ENCODE results near the gene MAP4.
"Not testable (repeated sequence)": the region's sequence is repeated elsewhere in the genome, so short reads cannot be mapped to it uniquely, and the experiment has no call there.

The MAP4 gene, protein sequence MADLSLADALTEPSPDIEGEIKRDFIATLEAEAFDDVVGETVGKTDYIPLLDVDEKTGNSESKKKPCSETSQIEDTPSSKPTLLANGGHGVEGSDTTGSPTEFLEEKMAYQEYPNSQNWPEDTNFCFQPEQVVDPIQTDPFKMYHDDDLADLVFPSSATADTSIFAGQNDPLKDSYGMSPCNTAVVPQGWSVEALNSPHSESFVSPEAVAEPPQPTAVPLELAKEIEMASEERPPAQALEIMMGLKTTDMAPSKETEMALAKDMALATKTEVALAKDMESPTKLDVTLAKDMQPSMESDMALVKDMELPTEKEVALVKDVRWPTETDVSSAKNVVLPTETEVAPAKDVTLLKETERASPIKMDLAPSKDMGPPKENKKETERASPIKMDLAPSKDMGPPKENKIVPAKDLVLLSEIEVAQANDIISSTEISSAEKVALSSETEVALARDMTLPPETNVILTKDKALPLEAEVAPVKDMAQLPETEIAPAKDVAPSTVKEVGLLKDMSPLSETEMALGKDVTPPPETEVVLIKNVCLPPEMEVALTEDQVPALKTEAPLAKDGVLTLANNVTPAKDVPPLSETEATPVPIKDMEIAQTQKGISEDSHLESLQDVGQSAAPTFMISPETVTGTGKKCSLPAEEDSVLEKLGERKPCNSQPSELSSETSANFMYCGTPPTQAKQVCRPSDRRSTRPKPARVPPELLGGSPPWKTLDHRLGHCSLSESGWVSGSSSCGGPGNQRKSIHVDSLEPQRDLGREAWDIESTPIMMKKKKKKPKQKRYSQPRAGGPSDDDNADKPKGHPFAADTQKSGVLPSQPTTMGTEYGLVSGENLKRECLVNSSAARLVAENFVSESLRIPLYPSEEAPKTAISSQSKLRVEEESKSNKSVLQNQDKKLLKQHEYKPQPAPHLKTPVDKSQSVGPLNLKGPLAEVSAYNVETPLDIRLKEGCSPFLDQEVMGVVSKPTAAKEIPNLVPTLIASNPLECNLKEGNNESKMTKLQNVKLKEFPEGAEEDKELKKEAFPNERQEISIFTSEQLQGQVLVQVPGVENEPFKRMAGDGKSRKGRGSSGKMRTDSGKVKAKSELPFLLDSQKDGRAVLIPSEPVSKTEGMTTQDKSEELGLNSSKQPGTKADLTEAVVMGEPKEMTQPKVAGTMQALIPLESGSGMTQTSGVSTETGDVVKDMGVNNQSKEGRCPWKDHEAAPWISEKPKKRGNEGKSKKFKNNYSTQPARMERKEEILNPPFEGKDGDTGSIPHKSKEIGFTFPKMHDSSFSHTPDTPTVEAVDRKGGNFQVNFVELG (N-terminal part only)

DNA sequence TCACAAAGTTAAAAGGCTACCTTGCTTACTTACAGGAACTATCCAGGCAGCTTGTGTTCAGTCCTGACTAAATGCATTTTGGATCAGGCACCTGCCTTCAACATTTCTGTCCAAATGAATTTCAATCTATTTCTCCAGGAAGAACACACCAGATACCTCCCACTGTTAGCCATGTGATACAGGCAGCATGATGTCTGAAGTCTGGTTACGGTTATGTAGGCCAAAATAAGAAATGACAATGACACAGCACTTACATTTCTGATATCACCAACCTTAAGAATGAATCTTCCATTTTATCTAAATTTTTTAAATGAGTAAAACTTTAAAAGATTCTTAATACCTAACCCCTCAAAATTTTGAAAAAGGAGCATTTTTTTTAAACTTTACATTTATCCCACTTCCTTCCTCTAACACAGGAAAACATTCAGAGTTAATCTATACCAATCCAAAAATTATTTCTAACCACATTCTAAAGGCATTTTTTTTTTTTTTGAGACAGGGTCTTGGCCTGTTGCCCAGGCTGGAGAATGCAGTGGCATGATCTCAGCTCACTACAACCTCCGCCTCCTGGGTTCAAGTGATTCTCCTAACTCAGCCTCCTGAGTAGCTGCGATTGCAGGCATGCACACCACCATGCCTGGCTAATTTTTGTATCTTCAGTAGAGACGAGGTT, at the start of gene MAP4:
Gene MAP4, minus strand, starts transcription at position 116 of the 673 bp plus-strand sequence. CDS start 17,556 bp downstream, outside the sequence.
- Histone ChIP-seq H3K27me3 (ENCODE audit: low read depth) (no peaks in the 10 kb centered on the region), H3K4me1 (peaks cover 49% of the 10 kb centered on the region), H3K4me3 (no peak within 1 kb of the TSS), H3K9me3 (no peaks in the 10 kb centered on the region), H3K36me3 (replicated peaks) (no peaks in the 10 kb centered on the region; the same call in 1 of the 2 replicates)
- DNase-seq (ENCODE audit: low spot score in 2 of 2) = no peak
- in situ Hi-C loops (cut with MboI; ENCODE audit: low sequenced_read_pairs) = no loop called here

DNA sequence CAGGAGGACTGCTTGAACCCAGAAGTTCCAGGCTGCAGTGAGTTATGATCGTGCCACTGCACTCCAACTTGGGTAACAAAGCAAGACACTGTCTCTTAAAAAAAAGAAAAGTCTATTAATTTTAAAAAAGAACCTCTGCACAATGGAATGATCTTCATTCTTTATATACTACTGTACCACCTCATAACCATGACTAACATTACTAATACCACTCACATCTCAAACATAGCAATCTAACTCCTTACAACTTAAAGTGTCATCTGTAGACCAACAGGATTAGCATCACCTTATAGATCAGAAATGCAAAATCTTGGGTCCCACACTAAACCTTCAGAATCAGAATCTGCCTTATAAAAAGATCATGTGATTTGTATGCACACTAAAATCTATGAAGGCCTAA, 48.8 kb upstream of the MAP4 start:
- no peak for DNase-seq (ENCODE audit: low spot score in 2 of 2)
- peaks cover 10% of the 10 kb centered on the region; the same call in 1 of the 2 replicates for H3K36me3 ChIP-seq (replicated peaks)
- in situ Hi-C loops (cut with MboI; ENCODE audit: low sequenced_read_pairs) = no loop called here

DNA sequence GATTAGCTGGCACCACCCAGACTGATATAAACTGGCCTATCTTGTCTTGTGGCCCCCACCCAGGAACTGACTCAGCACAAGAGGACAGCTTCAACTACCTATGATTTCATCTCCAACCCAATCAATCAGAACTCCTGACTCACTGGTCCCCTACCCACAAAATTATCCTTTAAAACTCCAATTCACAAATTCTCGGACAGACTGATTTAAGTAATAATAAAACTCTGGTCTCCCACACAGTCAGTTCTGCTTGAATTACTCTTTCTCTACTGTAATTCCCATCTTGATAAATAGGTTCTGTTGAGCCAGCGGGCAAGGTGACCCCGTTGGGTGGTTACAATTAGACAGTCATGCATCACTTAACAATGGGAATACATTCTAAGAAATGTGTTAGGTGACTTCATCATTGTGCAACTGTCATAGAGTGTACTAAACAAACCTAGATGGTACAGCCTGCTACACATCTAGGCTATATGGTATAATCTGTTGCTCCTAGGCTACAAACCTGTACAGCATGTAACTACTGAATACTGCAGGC, 48.1 kb upstream of the MAP4 start:
- in situ Hi-C loops (cut with MboI; ENCODE audit: low sequenced_read_pairs) = no loop called here
- Histone ChIP-seq H3K4me3 (no peak overlapping the region), H3K36me3 (replicated peaks) (peaks cover 10% of the 10 kb centered on the region; the same call in 1 of the 2 replicates), H3K4me1 (peaks cover 3% of the 10 kb centered on the region; the same call in 1 of the 2 replicates), H3K9me3 (no peaks in the 10 kb centered on the region), H3K27me3 (ENCODE audit: low read depth) (no peaks in the 10 kb centered on the region)
- no peak for DNase-seq (ENCODE audit: low spot score in 2 of 2)

More for the DNA sequence above, 48.8 kb upstream of the MAP4 start:
- H3K9me3 ChIP-seq = no peaks in the 10 kb centered on the region
- H3K4me1 ChIP-seq = peaks cover 6% of the 10 kb centered on the region; the same call in 1 of the 2 replicates
- H3K27me3 ChIP-seq (ENCODE audit: low read depth) = no peaks in the 10 kb centered on the region
- no peak overlapping the region for H3K4me3 ChIP-seq

DNA sequence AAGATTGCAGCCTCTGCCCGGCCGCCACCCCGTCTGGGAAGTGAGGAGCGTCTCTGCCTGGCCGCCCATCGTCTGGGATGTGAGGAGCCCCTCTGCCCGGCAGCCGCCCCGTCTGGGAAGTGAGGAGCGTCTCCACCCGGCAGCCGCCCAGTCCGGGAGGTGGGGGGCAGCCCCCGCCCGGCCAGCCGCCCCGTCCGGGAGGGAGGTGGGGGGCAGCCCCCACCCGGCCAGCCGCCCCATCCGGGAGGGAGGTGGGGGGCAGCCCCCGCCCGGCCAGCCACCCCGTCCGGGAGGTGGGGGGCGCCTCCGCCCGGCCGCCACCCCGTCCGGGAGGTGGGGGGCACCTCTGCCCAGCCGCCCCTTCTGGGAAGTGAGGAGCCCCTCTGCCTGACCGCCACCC, 45.4 kb upstream of the MAP4 start:
- H3K9me3 ChIP-seq; H3K27me3 ChIP-seq (ENCODE audit: low read depth); H3K36me3 ChIP-seq (replicated peaks); H3K4me3 ChIP-seq; H3K4me1 ChIP-seq; DNase-seq (ENCODE audit: low spot score in 2 of 2); in situ Hi-C loops (cut with MboI; ENCODE audit: low sequenced_read_pairs): not testable (repeated sequence)

DNA sequence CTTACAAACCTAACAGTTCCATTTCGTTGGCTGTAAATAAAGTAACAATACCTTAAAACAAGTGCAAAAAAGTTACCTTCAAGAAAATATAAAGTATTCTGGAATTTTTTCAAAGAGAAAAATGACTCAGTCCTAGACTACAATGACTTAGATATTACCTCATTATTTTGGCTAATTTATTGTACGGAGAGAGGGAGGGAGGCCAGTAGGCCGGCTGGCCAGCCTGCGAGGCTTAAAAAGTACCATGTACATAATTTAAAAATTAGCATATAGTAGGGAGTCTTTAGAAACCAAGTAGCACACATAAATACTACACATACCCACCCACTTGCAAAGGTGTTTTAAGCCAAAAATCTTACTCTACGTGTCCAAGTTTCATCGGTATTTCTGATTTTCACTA, 41.9 kb upstream of the MAP4 start:
- H3K4me1 ChIP-seq = no peaks in the 10 kb centered on the region
- DNase-seq (ENCODE audit: low spot score in 2 of 2) = no peak
- H3K9me3 ChIP-seq = 0 out of 2 replicates have a peak, but pooled peaks cover 4% of the 10 kb centered on the region
- in situ Hi-C loops (cut with MboI; ENCODE audit: low sequenced_read_pairs) = no loop called here
- H3K4me3 ChIP-seq = no peak overlapping the region
- H3K36me3 ChIP-seq (replicated peaks) = no peaks in the 10 kb centered on the region
- no peaks in the 10 kb centered on the region for H3K27me3 ChIP-seq (ENCODE audit: low read depth)

DNA sequence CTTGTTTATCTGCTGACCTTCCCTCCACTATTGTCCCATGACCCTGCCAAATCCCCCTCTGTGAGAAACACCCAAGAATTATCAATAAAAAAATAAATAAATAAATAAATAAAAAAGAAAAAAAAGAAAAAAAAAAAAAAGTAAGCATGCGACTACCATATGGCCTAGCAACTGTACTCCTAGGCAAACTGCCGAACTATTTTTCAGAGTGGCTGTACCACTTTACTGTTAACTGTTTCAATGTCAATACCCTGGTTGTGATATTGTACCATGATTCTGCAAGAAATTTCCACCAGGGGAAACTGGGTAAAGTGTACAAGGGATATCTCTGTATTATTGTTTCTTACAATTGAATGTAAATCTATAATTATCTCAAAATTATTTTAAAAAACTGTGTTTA, 41.3 kb upstream of the MAP4 start:
- Histone ChIP-seq H3K36me3 (replicated peaks) (no peaks in the 10 kb centered on the region), H3K9me3 (0 out of 2 replicates have a peak, but pooled peaks cover 4% of the 10 kb centered on the region), H3K4me3 (no peak overlapping the region), H3K27me3 (ENCODE audit: low read depth) (no peaks in the 10 kb centered on the region), H3K4me1 (no peaks in the 10 kb centered on the region)
- in situ Hi-C loops (cut with MboI; ENCODE audit: low sequenced_read_pairs) = no loop called here
- no peak for DNase-seq (ENCODE audit: low spot score in 2 of 2)

DNA sequence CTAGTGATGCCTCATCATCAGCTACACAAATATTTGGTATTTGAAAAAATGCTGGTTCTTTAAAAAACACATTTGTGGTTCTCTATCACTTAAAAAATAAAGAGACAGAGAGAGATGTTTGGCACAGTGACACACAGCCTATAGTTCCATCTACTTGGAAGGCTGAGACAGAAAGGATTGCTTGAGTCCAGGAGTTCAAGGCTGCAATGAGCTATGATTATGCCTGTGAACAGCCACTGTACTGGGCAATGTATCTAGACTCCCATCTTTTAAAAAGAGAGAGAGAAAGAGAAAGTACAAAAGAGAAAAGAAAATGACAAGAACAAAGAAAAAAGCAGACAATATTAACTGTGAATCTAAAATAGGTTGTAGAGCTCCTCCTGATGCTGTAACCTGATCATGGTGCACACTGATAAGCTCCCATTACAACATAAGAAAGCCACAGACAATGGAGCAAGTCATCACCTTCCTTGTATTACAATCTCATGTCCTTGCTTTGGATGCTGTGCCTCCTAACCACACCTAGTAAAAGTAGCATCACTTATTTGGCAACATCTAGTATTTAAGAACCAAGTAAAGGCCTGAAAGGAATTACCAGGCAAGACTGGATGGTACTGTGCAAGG, 31.7 kb upstream of the MAP4 start:
- Histone ChIP-seq H3K27me3 (ENCODE audit: low read depth) (no peaks in the 10 kb centered on the region), H3K4me1 (0 out of 2 replicates have a peak, but pooled peaks cover 2% of the 10 kb centered on the region), H3K36me3 (replicated peaks) (peaks cover 8% of the 10 kb centered on the region; the same call in 1 of the 2 replicates), H3K9me3 (no peaks in the 10 kb centered on the region), H3K4me3 (no peak overlapping the region)
- in situ Hi-C loops (cut with MboI; ENCODE audit: low sequenced_read_pairs) = no loop called here
- DNase-seq (ENCODE audit: low spot score in 2 of 2) = no peak

DNA sequence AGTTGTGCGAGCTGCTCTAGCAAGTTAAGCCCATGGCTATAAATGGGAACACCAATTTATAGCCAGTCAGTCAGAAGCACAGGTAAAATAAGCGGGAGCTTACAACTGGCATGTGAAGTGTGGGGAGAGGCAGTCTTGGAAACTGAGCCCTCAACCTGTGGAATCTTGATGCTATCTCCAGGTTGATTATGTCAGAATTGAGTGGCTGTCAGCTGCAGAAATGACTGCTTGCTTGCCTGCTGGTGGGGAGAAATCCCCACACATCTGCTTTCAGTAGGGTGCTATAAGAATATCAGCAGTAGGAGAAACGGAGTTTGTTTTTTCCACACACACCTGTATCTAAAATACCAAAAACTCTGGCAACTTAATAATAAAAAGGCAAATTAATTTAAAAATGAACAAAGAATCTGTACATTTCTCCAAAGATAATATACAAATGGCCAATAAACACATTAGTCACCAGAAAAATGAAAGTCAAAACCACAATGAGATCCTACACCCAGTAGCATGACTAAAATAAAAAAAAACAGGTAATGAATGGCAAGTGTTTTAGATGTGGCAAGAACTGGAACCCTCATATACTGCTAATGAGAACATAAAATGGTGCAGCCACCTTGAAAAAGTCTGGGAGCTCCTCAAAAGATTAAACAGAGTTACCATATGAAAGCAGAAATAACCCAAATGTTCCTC, 26.0 kb upstream of the MAP4 start:
- no peak for DNase-seq (ENCODE audit: low spot score in 2 of 2)
- in situ Hi-C loops (cut with MboI; ENCODE audit: low sequenced_read_pairs) = no loop called here
- H3K4me3 ChIP-seq = no peak overlapping the region
- no peaks in the 10 kb centered on the region for H3K36me3 ChIP-seq (replicated peaks)
- no peaks in the 10 kb centered on the region for H3K9me3 ChIP-seq
- no peaks in the 10 kb centered on the region for H3K27me3 ChIP-seq (ENCODE audit: low read depth)
- H3K4me1 ChIP-seq = peaks cover 20% of the 10 kb centered on the region

DNA sequence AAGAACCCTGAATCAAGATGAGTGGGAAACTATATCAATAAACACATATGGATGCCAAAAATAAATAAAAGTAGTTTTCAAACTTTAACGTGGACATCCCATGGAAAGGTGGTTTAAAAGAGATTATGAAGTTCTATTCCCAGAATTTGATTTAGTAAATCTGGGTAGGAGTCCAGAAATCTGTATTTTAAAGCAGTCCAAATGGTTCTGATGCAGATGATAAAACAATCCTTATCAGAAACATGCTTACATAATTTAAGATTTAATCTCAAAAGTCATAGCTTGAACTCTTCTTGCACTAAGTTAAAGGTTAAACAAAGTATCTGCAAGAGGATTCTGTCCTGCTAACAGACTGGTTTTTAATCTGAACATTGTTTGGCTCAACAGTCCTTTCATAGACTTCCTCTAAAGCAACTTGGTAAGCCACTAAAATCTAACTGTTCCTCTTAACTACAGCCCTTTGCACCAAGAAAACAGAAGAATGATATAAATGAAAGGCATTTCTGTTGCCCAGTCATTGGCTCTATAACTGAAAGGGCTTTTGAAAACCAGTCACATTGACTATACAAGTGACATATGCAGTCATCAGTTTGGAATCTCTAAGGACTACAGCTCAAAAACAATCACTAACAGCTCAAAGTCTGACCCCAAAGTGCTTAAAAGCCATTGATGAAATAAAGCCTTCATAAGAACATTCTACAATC, 23.4 kb upstream of the MAP4 start:
- H3K4me3 ChIP-seq = no peak overlapping the region
- H3K36me3 ChIP-seq (replicated peaks) = no peaks in the 10 kb centered on the region
- H3K4me1 ChIP-seq = peaks cover 36% of the 10 kb centered on the region
- H3K27me3 ChIP-seq (ENCODE audit: low read depth) = no peaks in the 10 kb centered on the region
- in situ Hi-C loops (cut with MboI; ENCODE audit: low sequenced_read_pairs) = no loop called here
- no peaks in the 10 kb centered on the region for H3K9me3 ChIP-seq
- DNase-seq (ENCODE audit: low spot score in 2 of 2) = peak in 1 of 2 experiments; percentile 91

DNA sequence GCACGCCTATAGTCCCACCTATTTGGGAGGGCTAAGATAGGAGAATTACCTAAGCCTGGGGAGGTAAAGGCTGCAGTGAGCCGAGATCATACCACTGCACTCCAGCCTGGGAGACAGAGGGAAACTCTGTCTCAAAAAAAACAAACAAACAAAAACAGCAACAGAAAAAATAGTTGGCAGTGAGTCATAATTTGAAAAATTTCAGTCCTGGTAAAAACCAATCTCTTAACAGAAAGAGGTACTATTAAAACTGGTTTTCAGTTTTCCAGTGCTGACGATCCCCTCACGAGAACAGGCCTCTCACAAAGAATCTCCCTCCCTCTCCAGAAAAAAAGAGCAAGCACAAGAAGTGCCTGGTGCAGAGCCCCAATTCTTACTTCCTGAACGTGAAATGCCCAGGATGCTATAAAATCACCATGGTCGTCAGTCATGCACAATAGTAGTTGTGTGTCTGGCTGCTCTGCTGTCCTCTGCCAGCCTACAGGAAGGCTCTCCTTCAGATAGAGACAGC, 22.8 kb upstream of the MAP4 start:
- DNase-seq (ENCODE audit: low spot score in 2 of 2) = no peak
- no peaks in the 10 kb centered on the region for H3K36me3 ChIP-seq (replicated peaks)
- no peaks in the 10 kb centered on the region for H3K27me3 ChIP-seq (ENCODE audit: low read depth)
- H3K4me3 ChIP-seq = no peak overlapping the region
- H3K9me3 ChIP-seq = no peaks in the 10 kb centered on the region
- H3K4me1 ChIP-seq = peaks cover 42% of the 10 kb centered on the region
- in situ Hi-C loops (cut with MboI; ENCODE audit: low sequenced_read_pairs) = no loop called here

DNA sequence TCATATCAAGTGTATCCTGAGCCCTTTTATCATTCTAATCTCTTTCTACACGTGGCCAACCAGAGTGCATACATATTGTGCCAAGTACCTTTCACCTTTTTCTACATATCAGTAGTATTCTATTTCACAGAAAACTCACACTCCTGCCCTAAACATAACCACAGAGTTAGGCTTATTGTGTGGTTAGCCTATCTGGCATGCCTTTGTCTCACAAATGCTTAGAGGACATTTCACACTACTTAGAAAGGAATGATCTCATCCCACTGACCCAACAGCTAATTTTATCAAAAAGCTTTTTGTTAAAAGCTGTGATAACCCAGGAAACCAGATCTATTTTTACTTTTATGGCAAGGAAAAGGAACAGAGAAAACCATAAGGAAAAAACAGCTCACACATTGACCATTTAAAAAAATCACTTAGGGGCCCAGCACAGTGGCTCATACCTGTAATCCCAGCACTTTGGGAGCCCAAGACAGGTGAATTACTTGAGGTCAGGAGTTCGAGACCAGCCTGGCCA, 17.8 kb upstream of the MAP4 start:
- H3K36me3 ChIP-seq (replicated peaks) = no peaks in the 10 kb centered on the region
- in situ Hi-C loops (cut with MboI; ENCODE audit: low sequenced_read_pairs) = no loop called here
- peak; percentile 44 to 80 for DNase-seq (ENCODE audit: low spot score in 2 of 2)
- no peaks in the 10 kb centered on the region for H3K9me3 ChIP-seq
- no peaks in the 10 kb centered on the region for H3K27me3 ChIP-seq (ENCODE audit: low read depth)
- H3K4me3 ChIP-seq = no peak overlapping the region
- H3K4me1 ChIP-seq = peaks cover 39% of the 10 kb centered on the region

Data from HAP-1 (cell line).